Astrocyte (in vitro differentiated cells and primary cell): ENCODE results near the gene STXBP5. TPM values are rescaled to one million over a fixed set of nuclear protein-coding genes. Genes with fewer than 3 reads are reported as not detected.
A peak's percentile ranks its signal among the peaks of the same experiment; 100 is the strongest.

Experiments used
- DNase-seq: peaks from one replicate; pipeline ENCODE4 v3.0.0-alpha.2; 2010; ENCODE audit warnings: low read depth
- FAIRE-seq: peaks from 2 replicates; lab custom pipeline; 2011; peaks lifted over from hg19 to GRCh38; lab: Jason Lieb, UNC
- H2AFZ ChIP-seq: 2 replicates; pipeline ENCODE4 v1.6.0; 2012; ENCODE audit warnings: low read depth, low read length, inconsistent platforms
- H3K27ac ChIP-seq: 2 replicates; pipeline ENCODE4 v1.5.1; 2011; ENCODE audit warnings: low read depth, low read length, inconsistent platforms
- H3K27me3 ChIP-seq: 2 replicates; pipeline ENCODE4 v1.6.0; 2011; ENCODE audit warnings: low read length, inconsistent platforms; ENCODE audit not compliant: insufficient read depth
- H3K36me3 ChIP-seq: 2 replicates; pipeline ENCODE4 v1.5.1; 2011; ENCODE audit warnings: low read length, inconsistent platforms; ENCODE audit not compliant: insufficient read depth
- H3K4me1 ChIP-seq: 2 replicates; pipeline ENCODE4 v1.5.1; 2011; ENCODE audit warnings: low read length, inconsistent platforms; ENCODE audit not compliant: insufficient read depth
- H3K4me2 ChIP-seq: 2 replicates; pipeline ENCODE4 v1.6.0; 2012; ENCODE audit warnings: low read length, inconsistent platforms
- H3K4me3 ChIP-seq: 2 replicates; pipeline ENCODE4 v1.5.1; 2011; ENCODE audit warnings: low read depth, mild to moderate bottlenecking, low read length, inconsistent platforms; ENCODE audit not compliant: insufficient read depth
- H3K79me2 ChIP-seq: 2 replicates; pipeline ENCODE4 v1.6.0; 2012; ENCODE audit warnings: mild to moderate bottlenecking, low read length, inconsistent platforms; ENCODE audit not compliant: insufficient read depth
- H3K9ac ChIP-seq: 2 replicates; pipeline ENCODE4 v1.6.0; 2012; ENCODE audit warnings: mild to moderate bottlenecking, low read length, inconsistent platforms
- H3K9me3 ChIP-seq: 2 replicates; pipeline ENCODE4 v1.5.1; 2012; ENCODE audit warnings: low read depth, mild to moderate bottlenecking, low read length, inconsistent platforms; ENCODE audit not compliant: insufficient read depth
- H4K20me1 ChIP-seq: 2 replicates; pipeline ENCODE4 v1.6.0; 2012; ENCODE audit warnings: low read length, inconsistent platforms; ENCODE audit not compliant: insufficient read depth
- H3K27ac Mint-ChIP-seq: one replicate; pipeline ENCODE4 v1.8.0; 2021; ENCODE audit warnings: mild to moderate bottlenecking, mixed read lengths; ENCODE audit not compliant: unreplicated experiment
- H3K27me3 Mint-ChIP-seq: one replicate; pipeline ENCODE4 v1.8.0; 2021; ENCODE audit warnings: low read depth, mixed read lengths; ENCODE audit not compliant: unreplicated experiment
- H3K36me3 Mint-ChIP-seq: one replicate; pipeline ENCODE4 v1.8.0; 2021; ENCODE audit warnings: low read depth, mixed read lengths; ENCODE audit not compliant: unreplicated experiment
- H3K4me1 Mint-ChIP-seq: one replicate; pipeline ENCODE4 v1.8.0; 2021; ENCODE audit warnings: low read depth, mixed read lengths; ENCODE audit not compliant: unreplicated experiment
- H3K4me3 Mint-ChIP-seq: one replicate; pipeline ENCODE4 v1.8.0; 2021; ENCODE audit warnings: mild to moderate bottlenecking, moderate library complexity, mixed read lengths; ENCODE audit not compliant: unreplicated experiment
- H3K9me3 Mint-ChIP-seq: one replicate; pipeline ENCODE4 v1.8.0; 2021; ENCODE audit warnings: mild to moderate bottlenecking, mixed read lengths; ENCODE audit not compliant: unreplicated experiment
- CTCF ChIP-seq: IDR thresholded peaks from 2 replicates; pipeline ENCODE4 v1.5.1; 2011; ENCODE audit warnings: low read depth, mild to moderate bottlenecking, inconsistent platforms, low read length, moderate library complexity; ENCODE audit not compliant: insufficient read depth
- EZH2 ChIP-seq: IDR thresholded peaks from 2 replicates; pipeline ENCODE4 v1.6.1; 2012; ENCODE audit warnings: mild to moderate bottlenecking, low read length, inconsistent platforms; ENCODE audit not compliant: insufficient read depth
- total RNA-seq: library from RNA; stranded (reverse); gene quantifications from 2 replicates; pipeline ENCODE4 v1.2.1, GENCODE V29; 2021

The STXBP5 gene
- total RNA-seq, 1 donor from 2014 or later = 25.7 TPM

GRCh38 chr6:147194652-147195411 lies 9.4 kb upstream of the STXBP5 start:
- no peaks in the 10 kb centered on the region for H3K9me3 ChIP-seq
- Mint-ChIP-seq H3K4me3 (no peak overlapping the region), H3K4me1 (peaks cover 4% of the 10 kb centered on the region), H3K27ac (no peak overlapping the region), H3K9me3 (no peaks in the 10 kb centered on the region), H3K27me3 (peaks cover 3% of the 10 kb centered on the region), H3K36me3 (no peaks in the 10 kb centered on the region)
- no peaks in the 10 kb centered on the region for H3K27me3 ChIP-seq
- H3K27ac ChIP-seq = no peak overlapping the region
- H3K4me2 ChIP-seq = peak overlapping the region; percentile 14
- H3K4me3 ChIP-seq = no peak overlapping the region
- H3K9ac ChIP-seq = no peak overlapping the region
- peaks cover 5% of the 10 kb centered on the region for H3K4me1 ChIP-seq
- H4K20me1 ChIP-seq = no peaks in the 10 kb centered on the region
- TF ChIP-seq CTCF (no peak), EZH2 (no peak)
- DNase-seq (peak; percentile 27), FAIRE-seq (peak; percentile 65)
- H3K79me2 ChIP-seq = no peaks in the 10 kb centered on the region
- H3K36me3 ChIP-seq = no peaks in the 10 kb centered on the region
- H2AFZ ChIP-seq = no peak overlapping the region

- Histone ChIP-seq H3K9me3 (no peaks in the 10 kb centered on the region), H3K27me3 (no peaks in the 10 kb centered on the region), H3K4me2 (no peak overlapping the region), H4K20me1 (no peaks in the 10 kb centered on the region), H3K4me1 (peaks cover 5% of the 10 kb centered on the region), H3K79me2 (no peaks in the 10 kb centered on the region), H2AFZ (no peak overlapping the region), H3K9ac (no peak overlapping the region), H3K36me3 (no peaks in the 10 kb centered on the region), H3K4me3 (no peak overlapping the region), H3K27ac (no peak overlapping the region)
- TF ChIP-seq EZH2 (no peak), CTCF (no peak)
- peaks cover 3% of the 10 kb centered on the region for H3K27me3 Mint-ChIP-seq
- H3K27ac Mint-ChIP-seq = no peak overlapping the region
- H3K4me3 Mint-ChIP-seq = no peak overlapping the region
- no peaks in the 10 kb centered on the region for H3K9me3 Mint-ChIP-seq
- H3K36me3 Mint-ChIP-seq = no peaks in the 10 kb centered on the region
- FAIRE-seq = no peak
- peaks cover 4% of the 10 kb centered on the region for H3K4me1 Mint-ChIP-seq
- no peak for DNase-seq
Observed at GRCh38 chr6:147195510-147195909, 8.7 kb upstream of the STXBP5 start.

- H3K27me3 ChIP-seq = no peaks in the 10 kb centered on the region
Observed at GRCh38 chr6:147195987-147196386, 8.2 kb upstream of the STXBP5 start.

More at GRCh38 chr6:147195987-147196386, 8.2 kb upstream of the STXBP5 start:
- no peak for TF ChIP-seq EZH2
- no peak for TF ChIP-seq CTCF
- no peak overlapping the region for H2AFZ ChIP-seq
- H3K79me2 ChIP-seq = no peaks in the 10 kb centered on the region
- no peak overlapping the region for H3K4me3 Mint-ChIP-seq
- H3K4me1 Mint-ChIP-seq = peaks cover 4% of the 10 kb centered on the region
- peaks cover 5% of the 10 kb centered on the region for H3K4me1 ChIP-seq
- no peak overlapping the region for H3K27ac Mint-ChIP-seq
- FAIRE-seq = no peak
- no peak overlapping the region for H3K4me3 ChIP-seq
- H3K9me3 Mint-ChIP-seq = no peaks in the 10 kb centered on the region
- H4K20me1 ChIP-seq = no peaks in the 10 kb centered on the region
- H3K27ac ChIP-seq = no peak overlapping the region
- no peaks in the 10 kb centered on the region for H3K36me3 ChIP-seq
- H3K4me2 ChIP-seq = no peak overlapping the region
- no peaks in the 10 kb centered on the region for H3K36me3 Mint-ChIP-seq
- no peak overlapping the region for H3K9ac ChIP-seq
- peaks cover 3% of the 10 kb centered on the region for H3K27me3 Mint-ChIP-seq
- DNase-seq = no peak
- no peaks in the 10 kb centered on the region for H3K9me3 ChIP-seq
